Neural crest cell (in vitro differentiated cells): ENCODE measurements around the gene RNF225. TPM values are rescaled to one million over a fixed set of nuclear protein-coding genes. Genes with fewer than 3 reads are reported as not detected.
A peak's percentile ranks its signal among the peaks of the same experiment; 100 is the strongest.

ENCODE experiments used
- DNase-seq: peaks from one replicate; pipeline ENCODE4 v3.0.0; 2021; ENCODE audit warnings: low read depth, mixed read lengths, low spot score
- H3K27ac Mint-ChIP-seq: one replicate; pipeline ENCODE4 v1.8.0; 2021; ENCODE audit warnings: mild to moderate bottlenecking, mixed read lengths; ENCODE audit not compliant: unreplicated experiment
- H3K27me3 Mint-ChIP-seq: 2 replicates; pipeline ENCODE4 v1.8.0; 2021; ENCODE audit warnings: low read depth, mild to moderate bottlenecking, mixed read lengths
- H3K36me3 Mint-ChIP-seq: 2 replicates; pipeline ENCODE4 v1.8.0; 2021; ENCODE audit warnings: low read depth, mild to moderate bottlenecking, mixed read lengths
- H3K4me1 Mint-ChIP-seq: 2 replicates; pipeline ENCODE4 v1.8.0; 2021; ENCODE audit warnings: mixed read lengths
- H3K4me3 Mint-ChIP-seq: one replicate; pipeline ENCODE4 v1.8.0; 2021; ENCODE audit warnings: mild to moderate bottlenecking, mixed read lengths
- H3K9me3 Mint-ChIP-seq: 2 replicates; pipeline ENCODE4 v1.8.0; 2021; ENCODE audit warnings: mixed read lengths
- CTCF ChIP-seq: fragments of 200-600 bp; sonication (generic); conservative IDR thresholded peaks from 2 replicates; pipeline ENCODE4 v1.5.0; 2021; ENCODE audit warnings: antibody characterized with exemption, mild to moderate bottlenecking
- total RNA-seq: library from RNA; stranded (reverse); gene quantifications from 2 replicates; pipeline ENCODE4 v1.2.1, GENCODE V29; 2021

RNF225 gene
- total RNA-seq, 1 donor from 2014 or later = 1.5 TPM

- peaks cover 22% of the 10 kb centered on the region for H3K4me1 Mint-ChIP-seq
- peak overlapping the region; percentile 79 for H3K4me3 Mint-ChIP-seq
- no peak overlapping the region for H3K27ac Mint-ChIP-seq
- H3K36me3 Mint-ChIP-seq = peaks cover 21% of the 10 kb centered on the region
- DNase-seq = no peak
- no peaks in the 10 kb centered on the region for H3K9me3 Mint-ChIP-seq
- TF ChIP-seq CTCF = no peak
- peaks cover 23% of the 10 kb centered on the region for H3K27me3 Mint-ChIP-seq
Observed at GRCh38 chr19:58392945-58393724, 2.3 kb upstream of the RNF225 start.

GRCh38 chr19:58393725-58394033 is 1.8 kb upstream of the RNF225 start:
- H3K4me1 Mint-ChIP-seq = peaks cover 18% of the 10 kb centered on the region
- peaks cover 23% of the 10 kb centered on the region for H3K27me3 Mint-ChIP-seq
- H3K36me3 Mint-ChIP-seq = peaks cover 21% of the 10 kb centered on the region
- no peak for DNase-seq
- no peaks in the 10 kb centered on the region for H3K9me3 Mint-ChIP-seq
- TF ChIP-seq CTCF = no peak
- H3K27ac Mint-ChIP-seq = no peak overlapping the region
- peak overlapping the region; percentile 79 for H3K4me3 Mint-ChIP-seq

GRCh38 chr19:58394821-58395219 is 636 bp upstream of the RNF225 start:
- Mint-ChIP-seq H3K4me3 (peak overlapping the region; percentile 71), H3K9me3 (no peaks in the 10 kb centered on the region), H3K36me3 (peaks cover 17% of the 10 kb centered on the region), H3K4me1 (peaks cover 15% of the 10 kb centered on the region), H3K27ac (no peak overlapping the region), H3K27me3 (peaks cover 23% of the 10 kb centered on the region)
- no peak for DNase-seq
- TF ChIP-seq CTCF = no peak

DNA sequence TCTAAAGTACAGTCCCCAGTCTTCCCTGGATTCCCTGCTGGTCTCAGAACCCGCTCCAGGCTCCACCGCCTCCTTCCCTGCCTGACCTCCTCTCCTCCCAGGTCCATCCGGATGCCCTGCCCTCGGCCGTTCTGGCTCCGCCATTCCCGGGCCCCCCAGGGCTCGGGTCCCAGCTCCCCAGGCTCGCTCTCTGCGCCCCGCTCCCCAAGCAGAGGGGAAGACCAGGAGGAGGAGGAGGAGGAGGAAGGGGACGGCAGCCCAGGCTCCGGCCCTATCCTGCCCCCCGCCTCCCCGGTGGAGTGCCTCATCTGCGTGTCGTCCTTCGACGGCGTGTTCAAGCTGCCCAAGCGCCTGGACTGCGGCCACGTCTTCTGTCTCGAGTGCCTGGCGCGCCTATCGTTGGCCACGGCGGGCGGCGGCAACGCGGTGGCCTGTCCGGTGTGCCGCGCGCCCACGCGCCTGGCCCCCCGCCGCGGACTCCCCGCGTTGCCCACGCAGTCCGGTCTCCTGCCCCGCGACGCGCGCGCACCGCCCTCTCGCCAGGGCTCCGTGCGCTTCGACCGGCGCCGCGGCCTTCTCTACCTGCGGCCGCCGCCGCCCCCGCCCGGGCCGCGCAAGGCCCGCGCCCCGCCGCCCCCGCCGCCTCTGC is 647 bp downstream of the RNF225 start:
- TF ChIP-seq CTCF = no peak
- DNase-seq = no peak
- peaks cover 14% of the 10 kb centered on the region for H3K36me3 Mint-ChIP-seq
- H3K4me1 Mint-ChIP-seq = peaks cover 22% of the 10 kb centered on the region
- H3K9me3 Mint-ChIP-seq = no peaks in the 10 kb centered on the region
- H3K27ac Mint-ChIP-seq = no peak overlapping the region
- H3K27me3 Mint-ChIP-seq = peaks cover 25% of the 10 kb centered on the region
- H3K4me3 Mint-ChIP-seq = peak overlapping the region; percentile 74

DNA sequence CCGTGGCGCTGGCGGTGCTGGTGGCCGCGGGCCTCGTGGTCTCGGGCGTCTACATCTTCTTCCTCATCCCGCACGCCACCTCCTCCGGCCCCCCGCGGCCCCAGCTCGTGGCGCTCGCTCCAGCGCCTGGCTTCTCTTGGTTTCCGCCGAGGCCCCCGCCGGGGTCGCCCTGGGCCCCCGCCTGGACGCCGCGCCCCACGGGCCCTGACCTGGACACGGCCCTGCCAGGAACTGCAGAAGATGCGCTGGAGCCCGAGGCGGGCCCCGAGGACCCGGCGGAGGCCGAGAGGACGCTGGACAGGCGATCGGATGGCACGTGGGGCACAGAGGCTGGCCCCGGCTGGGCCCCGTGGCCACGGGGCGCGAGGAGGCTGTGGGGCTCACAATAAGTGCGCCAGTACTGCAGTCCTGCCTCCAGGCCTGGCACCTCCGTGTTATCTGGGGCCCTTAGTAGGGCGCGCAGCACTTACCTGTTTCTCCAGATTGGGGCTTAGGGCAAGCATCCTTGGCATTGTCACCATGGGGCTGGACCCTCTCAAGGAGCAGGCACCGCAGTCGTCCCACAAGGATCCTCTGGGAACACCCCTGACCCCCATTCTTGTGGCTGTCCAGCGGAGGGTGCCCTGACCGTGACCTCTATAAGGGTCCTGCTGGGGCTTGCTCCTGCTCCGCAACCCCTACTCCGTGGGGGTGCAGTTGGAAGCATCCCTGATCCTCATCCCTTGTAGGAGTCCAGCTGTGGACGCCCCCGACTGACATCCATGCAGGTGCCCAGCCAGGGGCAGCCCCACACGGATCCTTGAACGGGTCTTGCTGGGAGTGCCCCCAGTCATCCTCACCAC is 1.5 kb downstream of the RNF225 start:
- no peak for TF ChIP-seq CTCF
- Mint-ChIP-seq H3K9me3 (no peaks in the 10 kb centered on the region), H3K4me1 (peaks cover 26% of the 10 kb centered on the region), H3K27ac (no peak overlapping the region), H3K4me3 (peak overlapping the region; percentile 81), H3K27me3 (peaks cover 27% of the 10 kb centered on the region), H3K36me3 (peaks cover 16% of the 10 kb centered on the region)
- DNase-seq = no peak
